Mucosa of rectum (tissue), 2 donors: Measurements from ENCODE around the gene MDM1.

Experiments
- H3K27ac ChIP-seq, 2 donors: one replicate each; pipeline ENCODE4 v1.7.0; 2013; ENCODE audit warnings: inconsistent platforms in 2 of 2, low read depth in 2 of 2, low read length in 2 of 2
- H3K27me3 ChIP-seq, 2 donors: one replicate each; pipeline ENCODE4 v1.7.0; 2013; ENCODE audit warnings: low read length in 2 of 2; ENCODE audit not compliant: control insufficient read depth in 2 of 2, insufficient read depth in 2 of 2
- H3K36me3 ChIP-seq, 2 donors: one replicate each; pipeline ENCODE4 v1.7.0; 2013; ENCODE audit warnings: low read length in 2 of 2; ENCODE audit not compliant: control insufficient read depth in 2 of 2, insufficient read depth in 2 of 2
- H3K4me1 ChIP-seq, 2 donors: one replicate each; pipeline ENCODE4 v1.7.0; 2013; ENCODE audit warnings: low read length in 2 of 2, mild to moderate bottlenecking in 1 of 2; ENCODE audit not compliant: control insufficient read depth in 2 of 2, insufficient read depth in 2 of 2
- H3K4me3 ChIP-seq, 2 donors: one replicate each; pipeline ENCODE4 v1.7.0; 2013; ENCODE audit warnings: low read length in 2 of 2
- H3K9ac ChIP-seq, 2 donors: one replicate each; pipeline ENCODE4 v1.7.0; 2013; ENCODE audit warnings: low read length in 2 of 2, low read depth in 1 of 2, mild to moderate bottlenecking in 1 of 2
- H3K9me3 ChIP-seq, 2 donors: one replicate each; pipeline ENCODE4 v1.7.0; 2013; ENCODE audit warnings: low read length in 2 of 2; ENCODE audit not compliant: control insufficient read depth in 2 of 2
- donor health status: healthy.
- donor health status: Normal muscosa, but diverticular disease.

The MDM1 gene

GRCh38 chr12:68297929-68298328, 34.2 kb downstream of the MDM1 start:
- no peaks in the 10 kb centered on the region for H3K4me1 ChIP-seq
- H3K36me3 ChIP-seq, result no peaks in the 10 kb centered on the region
- H3K9me3 ChIP-seq, result no peaks in the 10 kb centered on the region
- no peak overlapping the region for H3K27ac ChIP-seq
- H3K4me3 ChIP-seq, result no peak overlapping the region
- no peaks in the 10 kb centered on the region for H3K27me3 ChIP-seq
- H3K9ac ChIP-seq, result no peak overlapping the region

- H3K4me3 ChIP-seq, result no peak overlapping the region
- no peak overlapping the region for H3K9ac ChIP-seq
- H3K27ac ChIP-seq, result no peak overlapping the region
- H3K9me3 ChIP-seq, result no peaks in the 10 kb centered on the region
- no peaks in the 10 kb centered on the region for H3K27me3 ChIP-seq
- no peaks in the 10 kb centered on the region for H3K4me1 ChIP-seq
- H3K36me3 ChIP-seq, result no peaks in the 10 kb centered on the region
Measured at GRCh38 chr12:68294251-68294650, 37.9 kb downstream of the MDM1 start.

GRCh38 chr12:68293347-68293746, 38.8 kb downstream of the MDM1 start:
- no peaks in the 10 kb centered on the region for H3K4me1 ChIP-seq
- no peak overlapping the region for H3K27ac ChIP-seq

GRCh38 chr12:68292151-68292943, 39.8 kb downstream of the MDM1 start:
- Histone ChIP-seq H3K4me1 (no peaks in the 10 kb centered on the region), H3K9me3 (no peaks in the 10 kb centered on the region), H3K9ac (no peak overlapping the region), H3K4me3 (no peak overlapping the region), H3K36me3 (no peaks in the 10 kb centered on the region), H3K27ac (no peak overlapping the region), H3K27me3 (no peaks in the 10 kb centered on the region)

More at GRCh38 chr12:68293347-68293746, 38.8 kb downstream of the MDM1 start:
- H3K4me3 ChIP-seq, result no peak overlapping the region
- no peaks in the 10 kb centered on the region for H3K9me3 ChIP-seq
- H3K27me3 ChIP-seq, result no peaks in the 10 kb centered on the region
- no peaks in the 10 kb centered on the region for H3K36me3 ChIP-seq
- H3K9ac ChIP-seq, result no peak overlapping the region

- Histone ChIP-seq H3K9me3 (no peaks in the 10 kb centered on the region), H3K36me3 (no peaks in the 10 kb centered on the region), H3K4me3 (no peak overlapping the region), H3K27ac (no peak overlapping the region), H3K9ac (no peak overlapping the region), H3K4me1 (no peaks in the 10 kb centered on the region), H3K27me3 (no peaks in the 10 kb centered on the region)
Measured at GRCh38 chr12:68291396-68292036, 40.6 kb downstream of the MDM1 start.

GRCh38 chr12:68290126-68290525, 42.0 kb downstream of the MDM1 start:
- H3K36me3 ChIP-seq, result no peaks in the 10 kb centered on the region

GRCh38 chr12:68287106-68287505, 45.1 kb downstream of the MDM1 start:
- H3K4me1 ChIP-seq, result no peaks in the 10 kb centered on the region
- no peaks in the 10 kb centered on the region for H3K36me3 ChIP-seq
- no peaks in the 10 kb centered on the region for H3K9me3 ChIP-seq
- no peak overlapping the region for H3K9ac ChIP-seq
- H3K27me3 ChIP-seq, result no peaks in the 10 kb centered on the region
- H3K4me3 ChIP-seq, result no peak overlapping the region
- H3K27ac ChIP-seq, result no peak overlapping the region

More at GRCh38 chr12:68290126-68290525, 42.0 kb downstream of the MDM1 start:
- no peak overlapping the region for H3K27ac ChIP-seq
- no peaks in the 10 kb centered on the region for H3K9me3 ChIP-seq
- H3K9ac ChIP-seq, result no peak overlapping the region
- H3K4me3 ChIP-seq, result no peak overlapping the region
- no peaks in the 10 kb centered on the region for H3K27me3 ChIP-seq
- no peaks in the 10 kb centered on the region for H3K4me1 ChIP-seq

GRCh38 chr12:68286396-68286795, 45.8 kb downstream of the MDM1 start:
- Histone ChIP-seq H3K4me1 (no peaks in the 10 kb centered on the region), H3K36me3 (no peaks in the 10 kb centered on the region), H3K9ac (no peak overlapping the region), H3K27me3 (no peaks in the 10 kb centered on the region), H3K4me3 (no peak overlapping the region), H3K27ac (no peak overlapping the region), H3K9me3 (no peaks in the 10 kb centered on the region)

GRCh38 chr12:68285541-68285940, 46.6 kb downstream of the MDM1 start:
- no peaks in the 10 kb centered on the region for H3K36me3 ChIP-seq
- no peaks in the 10 kb centered on the region for H3K9me3 ChIP-seq
- no peaks in the 10 kb centered on the region for H3K27me3 ChIP-seq
- no peak overlapping the region for H3K4me3 ChIP-seq
- no peak overlapping the region for H3K9ac ChIP-seq
- H3K27ac ChIP-seq, result no peak overlapping the region
- no peaks in the 10 kb centered on the region for H3K4me1 ChIP-seq

- Histone ChIP-seq H3K36me3 (no peaks in the 10 kb centered on the region), H3K9me3 (no peaks in the 10 kb centered on the region), H3K9ac (no peak overlapping the region), H3K4me3 (no peak overlapping the region), H3K4me1 (no peaks in the 10 kb centered on the region), H3K27ac (no peak overlapping the region), H3K27me3 (no peaks in the 10 kb centered on the region)
Measured at GRCh38 chr12:68281322-68282077, 50.7 kb downstream of the MDM1 start.
